OCI-LY7 (cell line): ENCODE results near the gene LTBP2.

Source experiments
- CTCF ChIP-seq: fragments of 200-600 bp; sonication (generic); conservative IDR thresholded peaks from 2 replicates; pipeline ENCODE4 v1.5.1; 2014; ENCODE audit warnings: mild to moderate bottlenecking, antibody characterized with exemption, low read length, moderate library complexity, mixed read lengths
- EZH2phosphoT487 ChIP-seq: fragments of 200-600 bp; sonication (generic); IDR thresholded peaks from 2 replicates; pipeline ENCODE4 v1.6.1; 2018; ENCODE audit warnings: low read depth, borderline replicate concordance, mild to moderate bottlenecking, mixed run types, antibody characterized with exemption, low read length, moderate library complexity, mixed read lengths

- TF ChIP-seq CTCF: peak; percentile 76
- TF ChIP-seq EZH2phosphoT487: no peak
These were observed 109.6 kb downstream of the LTBP2 start for GRCh38 chr14:74502236-74503019.
